ENCODE measurements around the gene SAFB2.

- TF ChIP-seq CTCF (IDR thresholded peaks at IDR 0.05; ENCODE audit: extremely low read depth in 1 of 2, insufficient read depth in 1 of 2, low read depth in 1 of 2, low read length in 2 of 2) (no peak), MAX (IDR thresholded peaks at IDR 0.05; ENCODE audit: insufficient read depth, insufficient read length) (no peak), POLR2A (IDR thresholded peaks at IDR 0.05; ENCODE audit: low read depth, low read length) (no peak), FOS (IDR thresholded peaks at IDR 0.05; ENCODE audit: borderline replicate concordance, insufficient read depth, low read length) (no peak), MYC (IDR thresholded peaks at IDR 0.05; ENCODE audit: low read depth, low read length) (no peak)
Measured at GRCh38 chr19:5586300-5587070, 36.1 kb downstream of the SAFB2 start.

Data from endothelial cell of umbilical vein (primary cell).